A549 treated with Mapracorat at 1 μM for 4 hours (cell line): ENCODE results near the gene ZNF425. TPM values are rescaled to one million over a fixed set of nuclear protein-coding genes. Genes with fewer than 3 reads are reported as not detected.

Experiments used
- total RNA-seq: library from RNA; stranded (reverse); fragments of 200-300 nt; extraction: Qiagen RNA extraction; gene quantifications from 5 replicates; pipeline ENCODE4 v1.2.3, GENCODE V29; 2022

ZNF425 gene
- total RNA-seq: 0.94 to 1.6 TPM (median 1.3 TPM) in 5 replicates

GRCh38 chr7:149125863-149126661 lies at the start of gene ZNF425:
Gene ZNF425, minus strand, starts transcription at chr7:149126324. Its CDS starts 111 bp downstream, at chr7:149126213.

GRCh38 chr7:149147072-149147751 lies 21.1 kb upstream of the ZNF425 start, which contains the start of gene ZNF398:
Gene ZNF398, plus strand, starts transcription at chr7:149147453. Its CDS starts 290 bp downstream, at chr7:149147743.

GRCh38 chr7:149090397-149091195 lies 35.5 kb downstream of the ZNF425 start, which contains the start of gene ZNF786:
Gene ZNF786, minus strand, starts transcription at chr7:149090718. Its CDS starts 78 bp downstream, at chr7:149090640.

Other genes starting within 250 kb of the ZNF425 start
- gene EZH2, start 242.0 kb downstream of the ZNF425 start, total RNA-seq: 20.3 to 24.1 TPM (median 21.8 TPM) in 5 replicates
- gene PDIA4, start 97.8 kb downstream of the ZNF425 start, total RNA-seq: 163 to 183 TPM (median 176 TPM) in 5 replicates
- gene ZNF786, start 35.6 kb downstream of the ZNF425 start, total RNA-seq: 5.7 to 6.9 TPM (median 6.6 TPM) in 5 replicates
- gene ZNF398, start 21.1 kb upstream of the ZNF425 start, total RNA-seq: 7.9 to 11.2 TPM (median 9.3 TPM) in 5 replicates
- 19.0 to 27.2 TPM (median 24.8 TPM) in 5 replicates for gene ZNF282, start 69.2 kb upstream of the ZNF425 start, total RNA-seq
- gene ZNF212, start 113.3 kb upstream of the ZNF425 start, total RNA-seq: 10.5 to 11.3 TPM (median 10.7 TPM) in 5 replicates
- gene ZNF783, start 135.9 kb upstream of the ZNF425 start, total RNA-seq: 4.9 to 6.7 TPM (median 6.3 TPM) in 5 replicates